Measurements from ENCODE around the gene POGLUT3. TPM values are rescaled to one million over a fixed set of nuclear protein-coding genes. Genes with fewer than 3 reads are reported as not detected.

The POGLUT3 gene
- total and polyA plus RNA-seq, 2 of the 4 experiments (the other 2 are of a cell fraction) = 31.7 to 34.8 TPM

Other genes with a start within 250 kb of the POGLUT3 start
- 0.18 and 0.56 TPM in 2 replicates for gene C11orf65, start 30.9 kb downstream of the POGLUT3 start, total RNA-seq (2012; rRNA removed)
- 0.12 TPM in 1 of 2 replicates, not detected in the other for gene C11orf65, start 30.9 kb downstream of the POGLUT3 start, polyA plus RNA-seq (2012; rRNA removed)
- 0.56 and 0.72 TPM in 2 replicates for gene EXPH5, start 95.4 kb upstream of the POGLUT3 start, total RNA-seq (2012; rRNA removed)
- 0.04 and 0.05 TPM in 2 replicates for gene EXPH5, start 95.4 kb upstream of the POGLUT3 start, polyA plus RNA-seq (2012; rRNA removed)
- gene DDX10, start 166.7 kb upstream of the POGLUT3 start, total RNA-seq (2012; rRNA removed) = 28.1 and 31.9 TPM in 2 replicates
- 20.0 and 20.2 TPM in 2 replicates for gene DDX10, start 166.7 kb upstream of the POGLUT3 start, polyA plus RNA-seq (2012; rRNA removed)

Data from IMR-90 (cell line).